Fibroblast of lung (primary cell): ENCODE results near the gene DHCR24. TPM values are rescaled to one million over a fixed set of nuclear protein-coding genes. Genes with fewer than 3 reads are reported as not detected.

Experiments
- DNase-seq, 2 donors: peaks; one replicate each; pipeline versions ENCODE4 v3.0.0 to v3.0.0-alpha.2; 2010; ENCODE audit warnings: low read depth in 2 of 2
- H2AFZ ChIP-seq: 2 replicates; pipeline ENCODE4 v1.5.1; 2012; ENCODE audit warnings: low read length, control low read depth, inconsistent platforms
- H3K27ac ChIP-seq: 2 replicates; pipeline ENCODE4 v1.5.1; 2011; ENCODE audit warnings: low read length, control low read depth; ENCODE audit not compliant: insufficient read depth
- H3K27me3 ChIP-seq: 2 replicates; pipeline ENCODE4 v1.5.1; 2011; ENCODE audit warnings: mild to moderate bottlenecking, low read length; ENCODE audit not compliant: control insufficient read depth, insufficient read depth
- H3K36me3 ChIP-seq: 2 replicates; pipeline ENCODE4 v1.5.1; 2011; ENCODE audit warnings: low read length; ENCODE audit not compliant: control insufficient read depth, insufficient read depth
- H3K4me1 ChIP-seq: 2 replicates; pipeline ENCODE4 v1.5.1; 2011; ENCODE audit warnings: low read length; ENCODE audit not compliant: control insufficient read depth, insufficient read depth; ENCODE audit errors: extremely low read depth
- H3K4me2 ChIP-seq: 2 replicates; pipeline ENCODE4 v1.5.1; 2011; ENCODE audit warnings: low read length, control low read depth; ENCODE audit not compliant: insufficient read depth; ENCODE audit errors: extremely low read depth
- H3K4me3 ChIP-seq, 4 experiments: fragments of 200-600 bp in 1 of 4; sonication (generic) in 1 of 4; replicated peaks in 1 of 4; 2 replicates each; pipeline ENCODE4 v1.5.1; 2011 to 2016; ENCODE audit warnings: low read length in 4 of 4, low read depth in 3 of 4, mild to moderate bottlenecking in 3 of 4, control low read depth in 2 of 4, inconsistent platforms in 1 of 4, mixed read lengths in 1 of 4; ENCODE audit not compliant: insufficient read depth in 1 of 4; ENCODE audit errors: control extremely low read depth in 1 of 4
- H3K79me2 ChIP-seq: 2 replicates; pipeline ENCODE4 v1.5.1; 2012; ENCODE audit warnings: mild to moderate bottlenecking, low read length, inconsistent platforms; ENCODE audit not compliant: control insufficient read depth, insufficient read depth
- H3K9ac ChIP-seq: 2 replicates; pipeline ENCODE4 v1.5.1; 2011; ENCODE audit warnings: mild to moderate bottlenecking, low read length, control low read depth; ENCODE audit not compliant: insufficient read depth
- H3K9me3 ChIP-seq: 2 replicates; pipeline ENCODE4 v1.5.1; 2012; ENCODE audit warnings: low read depth, low read length; ENCODE audit not compliant: control insufficient read depth, insufficient read depth
- H4K20me1 ChIP-seq: 2 replicates; pipeline ENCODE4 v1.5.1; 2011; ENCODE audit warnings: low read length; ENCODE audit not compliant: control insufficient read depth, insufficient read depth; ENCODE audit errors: extremely low read depth
- CTCF ChIP-seq, 2 donors: IDR thresholded peaks in 1 of 2; conservative IDR thresholded peaks in 1 of 2; 1 replicate in 1 of 2; 2 replicates in 1 of 2; pipeline ENCODE4 v1.5.1; 2011 to 2012; ENCODE audit warnings: low read length in 2 of 2, control low read depth in 1 of 2, inconsistent platforms in 1 of 2, low read depth in 1 of 2, mild to moderate bottlenecking in 1 of 2
- EZH2 ChIP-seq: IDR thresholded peaks from 2 replicates; pipeline ENCODE4 v1.5.1; 2012; ENCODE audit warnings: low read length, control low read depth, mild to moderate bottlenecking; ENCODE audit errors: missing control alignments
- polyA plus RNA-seq, 2 donors: library from polyadenylated mRNA; depleted of rRNA in 1 of 2; stranded (reverse) in 1 of 2; unstranded in 1 of 2; fragments of >200 nt; gene quantifications; 2 replicates each; pipeline ENCODE4 v1.2.1, GENCODE V29; 2011 to 2012; ENCODE audit warnings: missing spikeins in 1 of 2
- total RNA-seq: library from RNA; depleted of rRNA; stranded (reverse); fragments of >200 nt; gene quantifications from 2 replicates; pipeline ENCODE4 v1.2.1, GENCODE V29; 2014

The DHCR24 gene
- total and polyA plus RNA-seq, 2 donors (not counting 1 experiment from before 2014, with no cell fraction given), result 217 to 329 TPM

- Histone ChIP-seq H3K36me3 (no peaks in the 10 kb centered on the region), H3K79me2 (no peaks in the 10 kb centered on the region), H4K20me1 (no peaks in the 10 kb centered on the region), H3K9ac (no peak overlapping the region), H3K27me3 (peaks cover 4% of the 10 kb centered on the region), H3K4me1 (no peaks in the 10 kb centered on the region), H3K9me3 (no peaks in the 10 kb centered on the region), H3K27ac (no peak overlapping the region), H3K4me3 (no peak overlapping the region), H2AFZ (no peak overlapping the region), H3K4me2 (no peak overlapping the region)
- TF ChIP-seq CTCF (conservative IDR thresholded peaks at IDR 0.05 in 1 of 2, IDR thresholded peaks at IDR 0.05 in 1 of 2; ENCODE audit: low read depth in 1 of 2, low read length in 2 of 2), result no peak
- TF ChIP-seq EZH2, result no peak
- DNase-seq, result no peak
These were observed 75.9 kb downstream of the DHCR24 start for GRCh38 chr1:54811066-54811465.

GRCh38 chr1:54810153-54810942, 76.6 kb downstream of the DHCR24 start:
- no peak overlapping the region for H2AFZ ChIP-seq
- TF ChIP-seq EZH2 (no peak), CTCF (conservative IDR thresholded peaks at IDR 0.05 in 1 of 2, IDR thresholded peaks at IDR 0.05 in 1 of 2; ENCODE audit: low read depth in 1 of 2, low read length in 2 of 2) (peak; percentile 91 to 92)
- H3K36me3 ChIP-seq, result no peaks in the 10 kb centered on the region
- H3K27me3 ChIP-seq, result peaks cover 4% of the 10 kb centered on the region
- H3K27ac ChIP-seq, result no peak overlapping the region
- no peaks in the 10 kb centered on the region for H3K4me1 ChIP-seq
- peak in 1 of 2 donors; percentile 46 for DNase-seq
- H3K9me3 ChIP-seq, result no peaks in the 10 kb centered on the region
- H4K20me1 ChIP-seq, result no peaks in the 10 kb centered on the region
- no peak overlapping the region for H3K4me3 ChIP-seq
- no peak overlapping the region for H3K9ac ChIP-seq
- no peaks in the 10 kb centered on the region for H3K79me2 ChIP-seq
- H3K4me2 ChIP-seq, result no peak overlapping the region

- no peaks in the 10 kb centered on the region for H3K4me1 ChIP-seq
- H3K9me3 ChIP-seq, result no peaks in the 10 kb centered on the region
- H3K4me2 ChIP-seq, result no peak overlapping the region
- no peak overlapping the region for H2AFZ ChIP-seq
- H4K20me1 ChIP-seq, result no peaks in the 10 kb centered on the region
- peaks cover 4% of the 10 kb centered on the region for H3K27me3 ChIP-seq
- H3K4me3 ChIP-seq, result no peak overlapping the region
- H3K36me3 ChIP-seq, result no peaks in the 10 kb centered on the region
- H3K9ac ChIP-seq, result no peak overlapping the region
- DNase-seq, result no peak
- TF ChIP-seq CTCF (conservative IDR thresholded peaks at IDR 0.05 in 1 of 2, IDR thresholded peaks at IDR 0.05 in 1 of 2; ENCODE audit: low read depth in 1 of 2, low read length in 2 of 2), result no peak
- no peak for TF ChIP-seq EZH2
- H3K27ac ChIP-seq, result no peak overlapping the region
- no peaks in the 10 kb centered on the region for H3K79me2 ChIP-seq
These were observed 77.4 kb downstream of the DHCR24 start for GRCh38 chr1:54809496-54810074.
